Spleen (tissue), 7 donors: ENCODE measurements around the gene PRCD.

Source experiments
- POLR2A ChIP-seq, 3 donors: fragments of 450-650 bp; IDR thresholded peaks; one replicate each; pipeline ENCODE4 v1.5.1; 2017; ENCODE audit warnings: antibody characterized with exemption in 3 of 3, mild to moderate bottlenecking in 1 of 3
- TF ChIP-seq, protein P1 (sequence below), 11 experiments: fragments of 200-600 bp in 7 of 11; fragments of 450-650 bp in 4 of 11; sonication (generic) in 4 of 11; IDR thresholded peaks in 8 of 11; conservative IDR thresholded peaks in 3 of 11; 1 replicate in 7 of 11; 2 replicates in 4 of 11; pipeline versions ENCODE4 v1.4.0 to v1.8.0; 2016 to 2021; ENCODE audit warnings: antibody characterized with exemption in 11 of 11, inconsistent platforms in 4 of 11, mild to moderate bottlenecking in 1 of 11
- donor health status: DM: no; HTN: no; CAD: no; lungs with moderate emphysema.
- donor health status: DM: no; HTN: no; CAD: no.
- donor health status: DM: no; HTN: no; CAD: no.

DNA sequence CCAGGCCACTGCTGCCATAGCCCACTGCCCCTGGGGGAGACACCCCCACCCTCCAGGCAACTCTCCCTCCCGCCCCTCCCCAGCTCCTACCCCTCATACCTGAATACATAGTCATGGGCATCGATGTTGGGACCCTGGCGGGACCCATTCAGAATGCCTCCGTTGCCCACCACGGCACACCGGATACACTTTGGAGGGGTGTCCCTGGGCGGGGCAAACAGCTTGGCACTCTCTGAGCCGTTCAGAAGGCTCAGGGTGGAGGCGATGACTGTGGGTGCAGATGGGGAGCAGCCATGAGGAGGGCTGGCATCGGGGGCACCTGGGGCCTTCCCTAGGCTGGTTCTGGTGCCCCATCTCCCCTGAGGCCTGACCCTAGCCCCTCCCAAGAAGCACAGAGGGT is 33.3 kb downstream of the PRCD start:
- TF ChIP-seq, protein P1, sequence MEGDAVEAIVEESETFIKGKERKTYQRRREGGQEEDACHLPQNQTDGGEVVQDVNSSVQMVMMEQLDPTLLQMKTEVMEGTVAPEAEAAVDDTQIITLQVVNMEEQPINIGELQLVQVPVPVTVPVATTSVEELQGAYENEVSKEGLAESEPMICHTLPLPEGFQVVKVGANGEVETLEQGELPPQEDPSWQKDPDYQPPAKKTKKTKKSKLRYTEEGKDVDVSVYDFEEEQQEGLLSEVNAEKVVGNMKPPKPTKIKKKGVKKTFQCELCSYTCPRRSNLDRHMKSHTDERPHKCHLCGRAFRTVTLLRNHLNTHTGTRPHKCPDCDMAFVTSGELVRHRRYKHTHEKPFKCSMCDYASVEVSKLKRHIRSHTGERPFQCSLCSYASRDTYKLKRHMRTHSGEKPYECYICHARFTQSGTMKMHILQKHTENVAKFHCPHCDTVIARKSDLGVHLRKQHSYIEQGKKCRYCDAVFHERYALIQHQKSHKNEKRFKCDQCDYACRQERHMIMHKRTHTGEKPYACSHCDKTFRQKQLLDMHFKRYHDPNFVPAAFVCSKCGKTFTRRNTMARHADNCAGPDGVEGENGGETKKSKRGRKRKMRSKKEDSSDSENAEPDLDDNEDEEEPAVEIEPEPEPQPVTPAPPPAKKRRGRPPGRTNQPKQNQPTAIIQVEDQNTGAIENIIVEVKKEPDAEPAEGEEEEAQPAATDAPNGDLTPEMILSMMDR (IDR thresholded peaks at IDR 0.05 in 8 of 11, conservative IDR thresholded peaks at IDR 0.05 in 3 of 11): no peak
- TF ChIP-seq POLR2A (IDR thresholded peaks at IDR 0.05): no peak
